H9 (cell line): ENCODE measurements around the gene SEC14L5. TPM values are rescaled to one million over a fixed set of nuclear protein-coding genes. Genes with fewer than 3 reads are reported as not detected.

Source experiments
- DNase-seq: peaks from one replicate; pipeline ENCODE4 v3.0.0-alpha.2; 2017
- H2AFZ ChIP-seq: one replicate; pipeline ENCODE4 v1.6.1; 2013; ENCODE audit warnings: mild to moderate bottlenecking, low read length, control low read depth, moderate library complexity
- H2AK5ac ChIP-seq: 2 replicates; pipeline ENCODE4 v1.6.1; 2013; ENCODE audit warnings: low read length, control low read depth, mixed read lengths; ENCODE audit not compliant: insufficient read length
- H2BK120ac ChIP-seq: one replicate; pipeline ENCODE4 v1.6.1; 2013; ENCODE audit warnings: low read depth, mild to moderate bottlenecking, low read length, control low read depth, inconsistent platforms; ENCODE audit not compliant: poor library complexity, severe bottlenecking
- H2BK12ac ChIP-seq: 2 replicates; pipeline ENCODE4 v1.6.1; 2013; ENCODE audit warnings: low read length, control low read depth, mixed read lengths, low read depth; ENCODE audit not compliant: insufficient read length
- H2BK15ac ChIP-seq: 2 replicates; pipeline ENCODE4 v1.6.1; 2013; ENCODE audit warnings: low read depth, low read length, control low read depth
- H2BK20ac ChIP-seq: one replicate; pipeline ENCODE4 v1.6.1; 2013; ENCODE audit warnings: low read depth, mild to moderate bottlenecking, low read length, control low read depth, inconsistent platforms; ENCODE audit not compliant: poor library complexity, severe bottlenecking
- H2BK5ac ChIP-seq: 2 replicates; pipeline ENCODE4 v1.6.1; 2013; ENCODE audit warnings: low read length, control low read depth, mixed read lengths; ENCODE audit not compliant: insufficient read length
- H3K14ac ChIP-seq: 2 replicates; pipeline ENCODE4 v1.6.1; 2013; ENCODE audit warnings: low read length, control low read depth; ENCODE audit not compliant: insufficient read depth
- H3K18ac ChIP-seq: 2 replicates; pipeline ENCODE4 v1.6.1; 2013; ENCODE audit warnings: low read depth, mild to moderate bottlenecking, mixed read lengths, low read length, control low read depth; ENCODE audit not compliant: insufficient read length
- H3K23ac ChIP-seq: 2 replicates; pipeline ENCODE4 v1.6.1; 2013; ENCODE audit warnings: low read length, control low read depth, mixed read lengths, low read depth; ENCODE audit not compliant: insufficient read length
- H3K23me2 ChIP-seq: 2 replicates; pipeline ENCODE4 v1.6.1; 2013; ENCODE audit warnings: low read depth, mild to moderate bottlenecking, mixed read lengths, low read length, control low read depth; ENCODE audit not compliant: insufficient read length, poor library complexity, severe bottlenecking
- H3K27ac ChIP-seq: 2 replicates; pipeline ENCODE4 v1.5.1; 2013; ENCODE audit warnings: low read length, control low read depth, mixed read lengths, low read depth; ENCODE audit not compliant: insufficient read length
- H3K27me3 ChIP-seq: 2 replicates; pipeline ENCODE4 v1.6.1; 2013; ENCODE audit warnings: low read length, control low read depth, inconsistent platforms; ENCODE audit not compliant: insufficient read depth
- H3K4ac ChIP-seq: 2 replicates; pipeline ENCODE4 v1.6.1; 2013; ENCODE audit warnings: low read depth, mild to moderate bottlenecking, control low read depth, inconsistent platforms, low read length, moderate library complexity
- H3K4me1 ChIP-seq: 2 replicates; pipeline ENCODE4 v1.6.1; 2013; ENCODE audit warnings: low read length, control low read depth, inconsistent platforms; ENCODE audit not compliant: insufficient read depth
- H3K4me2 ChIP-seq: 2 replicates; pipeline ENCODE4 v1.6.1; 2013; ENCODE audit warnings: low read length, control low read depth, mixed read lengths; ENCODE audit not compliant: insufficient read length, insufficient read depth
- H3K56ac ChIP-seq: 2 replicates; pipeline ENCODE4 v1.6.1; 2013; ENCODE audit warnings: low read depth, mild to moderate bottlenecking, mixed read lengths, low read length, control low read depth; ENCODE audit not compliant: insufficient read length
- H3K79me1 ChIP-seq: 2 replicates; pipeline ENCODE4 v1.6.1; 2013; ENCODE audit warnings: low read depth, mild to moderate bottlenecking, moderate library complexity, low read length, control low read depth, inconsistent platforms; ENCODE audit not compliant: insufficient read depth, poor library complexity, severe bottlenecking
- H3K79me2 ChIP-seq: 2 replicates; pipeline ENCODE4 v1.6.1; 2013; ENCODE audit warnings: low read length, control low read depth, inconsistent platforms; ENCODE audit not compliant: insufficient read depth
- H3K9ac ChIP-seq: 2 replicates; pipeline ENCODE4 v1.6.1; 2013; ENCODE audit warnings: low read length, control low read depth, mixed read lengths; ENCODE audit not compliant: insufficient read length; ENCODE audit errors: extremely low read depth
- H3K9me3 ChIP-seq: one replicate; pipeline ENCODE4 v1.6.1; 2013; ENCODE audit warnings: low read depth, low read length, inconsistent platforms; ENCODE audit not compliant: control insufficient read depth
- H3T11ph ChIP-seq: one replicate; pipeline ENCODE4 v1.6.1; 2013; ENCODE audit warnings: mild to moderate bottlenecking, low read length, control low read depth, inconsistent platforms
- H4K20me1 ChIP-seq: one replicate; pipeline ENCODE4 v1.6.1; 2013; ENCODE audit not compliant: control insufficient read depth, insufficient read length, insufficient read depth
- H4K5ac ChIP-seq: 2 replicates; pipeline ENCODE4 v1.6.1; 2013; ENCODE audit warnings: low read depth, mild to moderate bottlenecking, mixed read lengths, low read length, control low read depth; ENCODE audit not compliant: insufficient read length
- H4K8ac ChIP-seq: replicated peaks from 2 replicates; pipeline ENCODE4 v1.6.1; 2013; ENCODE audit warnings: low read length, control low read depth, mixed read lengths, low read depth; ENCODE audit not compliant: insufficient read length
- H4K91ac ChIP-seq: 2 replicates; pipeline ENCODE4 v1.6.1; 2013; ENCODE audit warnings: low read depth, mild to moderate bottlenecking, moderate library complexity, mixed read lengths, low read length, control low read depth; ENCODE audit not compliant: insufficient read length
- H3K27ac Mint-ChIP-seq, 3 experiments: 2 replicates in 2 of 3; 3 replicates in 1 of 3; pipeline ENCODE4 v1.8.0; 2020 to 2021; ENCODE audit warnings: mixed read lengths in 3 of 3, mild to moderate bottlenecking in 1 of 3, moderate library complexity in 1 of 3
- H3K27me3 Mint-ChIP-seq: 2 replicates; pipeline ENCODE4 v1.8.0; 2021; ENCODE audit warnings: low read depth, mild to moderate bottlenecking, moderate library complexity, mixed read lengths
- H3K36me3 Mint-ChIP-seq, 3 experiments: 2 replicates in 2 of 3; 3 replicates in 1 of 3; pipeline ENCODE4 v1.8.0; 2020 to 2021; ENCODE audit warnings: low read depth in 3 of 3, mixed read lengths in 3 of 3; ENCODE audit not compliant: insufficient read depth in 1 of 3
- H3K4me1 Mint-ChIP-seq, 2 experiments: 2 replicates each; pipeline ENCODE4 v1.8.0; 2020; ENCODE audit warnings: mixed read lengths in 2 of 2
- H3K4me3 Mint-ChIP-seq, 2 experiments: 2 replicates in 1 of 2; 3 replicates in 1 of 2; pipeline ENCODE4 v1.8.0; 2020 to 2021; ENCODE audit warnings: mild to moderate bottlenecking in 2 of 2, mixed read lengths in 2 of 2, moderate library complexity in 1 of 2
- H3K9me3 Mint-ChIP-seq, 2 experiments: 2 replicates in 1 of 2; 3 replicates in 1 of 2; pipeline ENCODE4 v1.8.0; 2020; ENCODE audit warnings: mild to moderate bottlenecking in 2 of 2, mixed read lengths in 2 of 2, moderate library complexity in 1 of 2
- WGBS: extraction: QIAGEN DNeasy Blood & Tissue Kit; methylation state at CpG from one replicate; pipeline ENCODE4 v1.1.7; 2013; ENCODE audit warnings: missing lambda C conversion rate, low lambda C conversion rate, mixed read lengths; ENCODE audit not compliant: insufficient read length; ENCODE audit errors: extremely low coverage; 5-methylcytosine and 5-hydroxymethylcytosine counted together
- total RNA-seq: library from RNA; stranded (reverse); gene quantifications from 2 replicates; pipeline ENCODE4 v1.2.1, GENCODE V29; 2021
- TF ChIP-seq, protein P1 (sequence below): fragments of 200-600 bp; sonication (generic); conservative IDR thresholded peaks from 3 replicates; pipeline ENCODE4 v1.8.0; 2021; ENCODE audit warnings: antibody characterized with exemption, mild to moderate bottlenecking

The SEC14L5 gene
- total RNA-seq, 1 experiment from 2014 or later: 4.1 TPM

DNA sequence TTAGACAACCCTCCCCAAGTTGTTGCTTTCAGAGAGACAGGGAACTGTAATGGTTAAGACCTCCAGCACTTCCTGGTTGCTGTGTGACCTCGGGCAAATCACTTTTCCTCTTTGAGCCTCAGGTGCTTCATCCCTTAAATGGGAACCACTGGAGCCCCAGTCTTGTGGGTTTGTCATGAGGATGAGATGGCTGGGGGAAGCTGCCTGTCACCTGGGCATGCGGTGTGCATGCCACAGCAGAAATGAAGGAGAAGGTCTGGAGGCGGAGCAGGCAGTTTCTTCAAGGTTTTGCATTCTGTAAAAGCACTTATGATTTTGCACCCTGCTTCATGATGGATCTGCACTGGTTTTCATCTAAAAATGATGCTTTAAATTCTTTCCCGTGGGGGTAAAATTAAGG, 53.5 kb downstream of the SEC14L5 start:
- Histone ChIP-seq H4K91ac (no peak overlapping the region), H4K20me1 (no peaks in the 10 kb centered on the region), H3K4me2 (no peak overlapping the region), H3T11ph (no peak overlapping the region), H2BK120ac (no peak overlapping the region), H3K27ac (no peak overlapping the region), H3K79me1 (no peaks in the 10 kb centered on the region), H3K9me3 (no peaks in the 10 kb centered on the region), H3K9ac (no peak overlapping the region), H2BK12ac (no peak overlapping the region), H3K79me2 (no peaks in the 10 kb centered on the region), H3K4me1 (no peaks in the 10 kb centered on the region), H3K18ac (no peak overlapping the region), H3K27me3 (no peaks in the 10 kb centered on the region), H3K4ac (no peak overlapping the region), H3K14ac (no peak overlapping the region), H3K56ac (no peak overlapping the region), H2BK15ac (no peak overlapping the region), H3K23me2 (no peaks in the 10 kb centered on the region), H2AK5ac (no peak overlapping the region), H4K8ac (no peak overlapping the region), H4K5ac (no peak overlapping the region), H2BK20ac (no peak overlapping the region), H2BK5ac (no peak overlapping the region), H3K23ac (no peak overlapping the region), H2AFZ (no peak overlapping the region)
- peaks cover 2% of the 10 kb centered on the region; the same call in 1 of the 2 replicates for H3K27me3 Mint-ChIP-seq
- peak overlapping the region in 1 of 3 experiments; percentile 84; a peak in 3 of 7 replicates for H3K27ac Mint-ChIP-seq
- no peak overlapping the region for H3K4me3 Mint-ChIP-seq
- TF ChIP-seq, protein P1, sequence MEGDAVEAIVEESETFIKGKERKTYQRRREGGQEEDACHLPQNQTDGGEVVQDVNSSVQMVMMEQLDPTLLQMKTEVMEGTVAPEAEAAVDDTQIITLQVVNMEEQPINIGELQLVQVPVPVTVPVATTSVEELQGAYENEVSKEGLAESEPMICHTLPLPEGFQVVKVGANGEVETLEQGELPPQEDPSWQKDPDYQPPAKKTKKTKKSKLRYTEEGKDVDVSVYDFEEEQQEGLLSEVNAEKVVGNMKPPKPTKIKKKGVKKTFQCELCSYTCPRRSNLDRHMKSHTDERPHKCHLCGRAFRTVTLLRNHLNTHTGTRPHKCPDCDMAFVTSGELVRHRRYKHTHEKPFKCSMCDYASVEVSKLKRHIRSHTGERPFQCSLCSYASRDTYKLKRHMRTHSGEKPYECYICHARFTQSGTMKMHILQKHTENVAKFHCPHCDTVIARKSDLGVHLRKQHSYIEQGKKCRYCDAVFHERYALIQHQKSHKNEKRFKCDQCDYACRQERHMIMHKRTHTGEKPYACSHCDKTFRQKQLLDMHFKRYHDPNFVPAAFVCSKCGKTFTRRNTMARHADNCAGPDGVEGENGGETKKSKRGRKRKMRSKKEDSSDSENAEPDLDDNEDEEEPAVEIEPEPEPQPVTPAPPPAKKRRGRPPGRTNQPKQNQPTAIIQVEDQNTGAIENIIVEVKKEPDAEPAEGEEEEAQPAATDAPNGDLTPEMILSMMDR: no peak
- peaks cover 0 to 8% (median 2%) of the 10 kb centered on the region in 3 experiments; a peak in 4 of 7 replicates for H3K36me3 Mint-ChIP-seq
- no peak for DNase-seq
- peaks cover 15 to 20% of the 10 kb centered on the region in 2 experiments for H3K4me1 Mint-ChIP-seq
- no CpG with 5 or more reads among the region's 4 CpGs for WGBS
- H3K9me3 Mint-ChIP-seq: peaks cover 2 to 4% of the 10 kb centered on the region in 2 experiments; a peak in 4 of 5 replicates
